ENCODE measurements around the gene KIAA1328. TPM values are rescaled to one million over a fixed set of nuclear protein-coding genes. Genes with fewer than 3 reads are reported as not detected.

The KIAA1328 gene
- total and polyA plus RNA-seq, 8 donors, result 8.4 to 27.6 (median 22.9) TPM

GRCh38 chr18:37270666-37271052 lies 441.7 kb downstream of the KIAA1328 start:
- no peaks in the 10 kb centered on the region for H3K36me3 ChIP-seq
- TF ChIP-seq, protein P1, sequence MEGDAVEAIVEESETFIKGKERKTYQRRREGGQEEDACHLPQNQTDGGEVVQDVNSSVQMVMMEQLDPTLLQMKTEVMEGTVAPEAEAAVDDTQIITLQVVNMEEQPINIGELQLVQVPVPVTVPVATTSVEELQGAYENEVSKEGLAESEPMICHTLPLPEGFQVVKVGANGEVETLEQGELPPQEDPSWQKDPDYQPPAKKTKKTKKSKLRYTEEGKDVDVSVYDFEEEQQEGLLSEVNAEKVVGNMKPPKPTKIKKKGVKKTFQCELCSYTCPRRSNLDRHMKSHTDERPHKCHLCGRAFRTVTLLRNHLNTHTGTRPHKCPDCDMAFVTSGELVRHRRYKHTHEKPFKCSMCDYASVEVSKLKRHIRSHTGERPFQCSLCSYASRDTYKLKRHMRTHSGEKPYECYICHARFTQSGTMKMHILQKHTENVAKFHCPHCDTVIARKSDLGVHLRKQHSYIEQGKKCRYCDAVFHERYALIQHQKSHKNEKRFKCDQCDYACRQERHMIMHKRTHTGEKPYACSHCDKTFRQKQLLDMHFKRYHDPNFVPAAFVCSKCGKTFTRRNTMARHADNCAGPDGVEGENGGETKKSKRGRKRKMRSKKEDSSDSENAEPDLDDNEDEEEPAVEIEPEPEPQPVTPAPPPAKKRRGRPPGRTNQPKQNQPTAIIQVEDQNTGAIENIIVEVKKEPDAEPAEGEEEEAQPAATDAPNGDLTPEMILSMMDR (IDR thresholded peaks at IDR 0.05), result no peak
- no peak for ATAC-seq
- H3K4me3 ChIP-seq, result no peak overlapping the region
- peak in 1 of 4 donors; percentile 53 for DNase-seq
- H3K4me1 ChIP-seq, result no peaks in the 10 kb centered on the region
- H3K27me3 ChIP-seq, result peaks cover 22 to 57% of the 10 kb centered on the region in 2 donors
- intact Hi-C loops (cut with DNase I), result no loop called here
- H3K27ac ChIP-seq, result no peak overlapping the region
- no peaks in the 10 kb centered on the region for H3K9me3 ChIP-seq

DNA sequence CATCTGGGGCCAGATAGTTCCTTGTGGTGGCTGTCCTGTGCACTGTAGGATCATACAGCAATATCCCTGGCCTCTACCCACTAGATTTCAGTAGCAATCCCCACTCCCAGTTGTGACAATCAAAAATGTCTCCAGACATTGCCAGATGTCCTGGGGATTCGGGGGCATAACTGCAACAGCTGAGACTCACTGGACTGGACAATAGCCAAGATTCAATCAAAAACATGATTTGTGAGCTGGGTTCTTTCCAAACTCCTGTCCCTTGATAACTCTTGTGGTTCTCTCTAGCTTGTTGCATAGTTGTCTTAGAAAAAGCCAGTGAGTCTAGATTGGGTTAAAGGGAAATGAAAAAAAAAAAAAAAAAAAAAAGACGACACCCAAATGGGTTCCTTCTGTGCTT lies 443.3 kb downstream of the KIAA1328 start:
- Histone ChIP-seq H3K4me1 (no peaks in the 10 kb centered on the region), H3K36me3 (no peaks in the 10 kb centered on the region), H3K4me3 (no peak overlapping the region), H3K9me3 (no peaks in the 10 kb centered on the region), H3K27me3 (peaks cover 28 to 59% of the 10 kb centered on the region in 2 donors), H3K27ac (no peak overlapping the region)
- ATAC-seq (no peak), DNase-seq (no peak)
- intact Hi-C loops (cut with DNase I), result no loop called here
- TF ChIP-seq, protein P1 (IDR thresholded peaks at IDR 0.05), result no peak

DNA sequence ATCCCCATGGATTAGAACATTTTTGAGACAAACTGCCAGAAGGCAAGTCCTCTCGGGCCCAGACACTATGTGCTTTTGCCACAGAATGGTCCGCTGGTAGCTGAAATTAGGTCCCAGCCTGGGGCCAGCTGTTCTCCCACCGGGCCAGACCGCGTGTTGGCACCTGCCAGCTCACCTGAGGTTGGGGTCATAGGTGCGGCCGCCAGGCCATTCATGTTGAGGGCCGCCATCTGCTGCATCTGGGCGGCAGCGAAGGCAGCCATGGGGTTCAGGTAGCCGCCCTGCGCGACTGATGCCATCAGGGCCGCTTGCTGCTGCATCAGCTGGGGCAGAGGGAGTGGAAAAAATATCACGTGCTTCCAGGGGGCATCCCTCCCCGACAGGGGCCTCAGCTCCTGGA lies 443.9 kb downstream of the KIAA1328 start:
- ATAC-seq (no peak), DNase-seq (peak in 1 of 4 donors; percentile 57)
- H3K4me3 ChIP-seq, result no peak overlapping the region
- H3K27ac ChIP-seq, result no peak overlapping the region
- H3K9me3 ChIP-seq, result no peaks in the 10 kb centered on the region
- peaks cover 28 to 60% of the 10 kb centered on the region in 2 donors for H3K27me3 ChIP-seq
- intact Hi-C loops (cut with DNase I), result no loop called here
- H3K36me3 ChIP-seq, result no peaks in the 10 kb centered on the region
- H3K4me1 ChIP-seq, result no peaks in the 10 kb centered on the region
- TF ChIP-seq, protein P1 (IDR thresholded peaks at IDR 0.05), result no peak

- DNase-seq, result peak in 1 of 4 donors; percentile 77
- H3K27me3 ChIP-seq, result peaks cover 28 to 72% of the 10 kb centered on the region in 2 donors
Observed at GRCh38 chr18:37274309-37275236, 445.6 kb downstream of the KIAA1328 start.

GRCh38 chr18:37275237-37275741 lies 446.4 kb downstream of the KIAA1328 start:
- no peaks in the 10 kb centered on the region for H3K4me1 ChIP-seq
- peaks cover 28 to 73% of the 10 kb centered on the region in 2 donors for H3K27me3 ChIP-seq
- H3K9me3 ChIP-seq, result no peaks in the 10 kb centered on the region
- ATAC-seq, result no peak
- TF ChIP-seq, protein P1 (IDR thresholded peaks at IDR 0.05), result no peak
- no peak for DNase-seq
- no peak overlapping the region for H3K4me3 ChIP-seq
- intact Hi-C loops (cut with DNase I), result no loop called here
- no peak overlapping the region for H3K27ac ChIP-seq
- no peaks in the 10 kb centered on the region for H3K36me3 ChIP-seq

More at GRCh38 chr18:37274309-37275236, 445.6 kb downstream of the KIAA1328 start:
- no peaks in the 10 kb centered on the region for H3K4me1 ChIP-seq
- ATAC-seq, result no peak
- TF ChIP-seq, protein P1 (IDR thresholded peaks at IDR 0.05), result no peak
- H3K9me3 ChIP-seq, result no peaks in the 10 kb centered on the region
- H3K36me3 ChIP-seq, result no peaks in the 10 kb centered on the region
- H3K27ac ChIP-seq, result no peak overlapping the region
- intact Hi-C loops (cut with DNase I), result no loop called here
- H3K4me3 ChIP-seq, result no peak overlapping the region

All from left lung (tissue), 10 donors.